HG03439 (cell line): ENCODE measurements around the gene CRB2.

Source experiments
- ATAC-seq: cut with Tn5 transposase; IDR thresholded peaks from one replicate; pipeline ENCODE4 v1.9.1; 2021; ENCODE audit warnings: mild to moderate bottlenecking, moderate library complexity; ENCODE audit not compliant: unreplicated experiment

Gene CRB2

GRCh38 chr9:123361731-123362510 lies 5.9 kb downstream of the CRB2 start:
- ATAC-seq, result no peak

GRCh38 chr9:123362856-123363255 lies 6.9 kb downstream of the CRB2 start:
- ATAC-seq, result no peak

DNA sequence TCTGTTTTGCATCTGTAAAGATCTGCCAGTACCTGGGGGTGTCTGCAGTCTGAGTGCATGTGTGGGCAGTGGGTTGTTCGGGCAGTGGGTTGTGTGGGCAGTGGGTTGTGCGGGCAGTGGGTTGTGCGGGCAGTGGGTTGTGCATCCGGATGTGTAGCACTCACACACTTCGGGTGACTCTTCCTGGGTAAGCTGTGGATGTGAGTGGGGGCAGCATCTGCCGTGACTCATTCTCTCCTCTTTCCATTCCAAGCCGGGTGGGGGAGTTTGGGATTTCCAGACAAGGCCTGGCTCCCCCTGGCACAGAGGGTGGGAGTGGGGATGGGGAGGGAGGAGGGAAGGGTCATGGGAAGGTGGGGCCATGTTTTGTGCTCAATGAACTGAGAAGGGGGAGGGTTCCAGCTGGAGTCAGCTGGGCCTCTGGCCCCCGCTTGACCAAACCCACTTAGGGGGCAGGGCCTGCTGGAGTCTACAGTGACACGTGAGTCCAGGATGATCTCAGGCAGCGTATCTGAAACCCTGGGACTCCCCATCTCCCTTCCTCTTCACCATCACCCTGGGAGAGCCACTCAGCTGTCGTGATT lies 8.3 kb downstream of the CRB2 start:
- ATAC-seq, result no peak

- ATAC-seq, result no peak
Observed at GRCh38 chr9:123365287-123365880, 9.4 kb downstream of the CRB2 start.

GRCh38 chr9:123365881-123366528 lies 10.0 kb downstream of the CRB2 start:
- no peak for ATAC-seq

- ATAC-seq, result no peak
Observed at GRCh38 chr9:123368023-123368422, 12.0 kb downstream of the CRB2 start.

DNA sequence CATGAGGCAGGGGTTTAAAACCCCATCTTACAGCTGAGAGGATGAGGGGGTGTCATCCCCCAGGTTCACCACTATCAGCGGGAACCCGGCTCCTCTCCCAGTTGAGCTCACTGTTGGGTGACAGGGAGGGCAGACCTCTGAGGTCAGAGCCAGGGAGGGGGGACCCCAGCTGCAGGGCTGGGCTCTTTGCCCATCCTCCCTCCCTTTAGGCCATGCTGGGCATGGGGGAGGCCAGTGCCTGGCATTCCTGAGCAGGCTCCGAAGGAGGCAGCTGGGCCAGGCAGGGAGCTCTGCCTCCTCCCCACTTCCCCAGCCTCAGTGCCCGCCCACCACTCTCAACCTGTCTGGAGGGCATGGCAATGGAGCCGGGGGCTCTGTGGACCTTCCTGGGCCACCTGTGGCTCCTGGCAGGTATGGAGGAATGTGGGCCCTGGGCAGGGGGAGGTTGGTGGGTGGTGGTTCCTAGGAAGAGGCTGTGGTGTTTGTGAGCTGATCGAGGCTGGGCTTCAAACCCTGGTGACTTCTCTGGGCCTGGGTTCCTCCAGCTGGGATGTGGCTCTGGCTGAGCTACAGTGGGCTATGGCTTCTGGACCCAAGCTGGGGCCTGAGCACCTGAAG lies 12.6 kb downstream of the CRB2 start:
- no peak for ATAC-seq

GRCh38 chr9:123369296-123369695 lies 13.3 kb downstream of the CRB2 start:
- ATAC-seq, result no peak

DNA sequence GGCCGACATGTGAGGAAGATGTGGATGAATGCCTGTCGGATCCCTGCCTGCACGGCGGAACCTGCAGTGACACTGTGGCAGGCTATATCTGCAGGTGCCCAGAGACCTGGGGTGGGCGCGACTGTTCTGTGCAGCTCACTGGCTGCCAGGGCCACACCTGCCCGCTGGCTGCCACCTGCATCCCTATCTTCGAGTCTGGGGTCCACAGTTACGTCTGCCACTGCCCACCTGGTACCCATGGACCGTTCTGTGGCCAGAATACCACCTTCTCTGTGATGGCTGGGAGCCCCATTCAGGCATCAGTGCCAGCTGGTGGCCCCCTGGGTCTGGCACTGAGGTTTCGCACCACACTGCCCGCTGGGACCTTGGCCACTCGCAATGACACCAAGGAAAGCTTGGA lies 14.1 kb downstream of the CRB2 start:
- ATAC-seq, result no peak

DNA sequence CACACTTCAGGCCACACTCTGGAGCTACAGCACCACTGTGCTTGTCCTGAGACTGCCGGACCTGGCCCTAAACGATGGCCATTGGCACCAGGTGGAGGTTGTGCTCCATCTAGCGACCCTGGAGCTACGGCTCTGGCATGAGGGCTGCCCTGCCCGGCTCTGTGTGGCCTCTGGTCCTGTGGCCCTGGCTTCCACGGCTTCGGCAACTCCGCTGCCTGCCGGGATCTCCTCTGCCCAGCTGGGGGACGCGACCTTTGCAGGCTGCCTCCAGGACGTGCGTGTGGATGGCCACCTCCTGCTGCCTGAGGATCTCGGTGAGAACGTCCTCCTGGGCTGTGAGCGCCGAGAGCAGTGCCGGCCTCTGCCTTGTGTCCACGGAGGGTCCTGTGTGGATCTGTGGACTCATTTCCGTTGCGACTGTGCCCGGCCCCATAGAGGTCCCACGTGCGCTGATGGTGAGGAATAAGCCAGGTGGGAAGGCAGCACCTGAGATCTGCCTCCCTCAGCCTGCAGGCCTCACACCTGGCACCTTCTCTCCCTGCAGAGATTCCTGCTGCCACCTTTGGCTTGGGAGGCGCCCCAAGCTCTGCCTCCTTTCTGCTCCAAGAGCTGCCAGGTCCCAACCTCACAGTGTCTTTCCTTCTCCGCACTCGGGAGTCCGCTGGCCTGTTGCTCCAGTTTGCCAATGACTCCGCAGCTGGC lies 14.7 kb downstream of the CRB2 start:
- ATAC-seq, result no peak

DNA sequence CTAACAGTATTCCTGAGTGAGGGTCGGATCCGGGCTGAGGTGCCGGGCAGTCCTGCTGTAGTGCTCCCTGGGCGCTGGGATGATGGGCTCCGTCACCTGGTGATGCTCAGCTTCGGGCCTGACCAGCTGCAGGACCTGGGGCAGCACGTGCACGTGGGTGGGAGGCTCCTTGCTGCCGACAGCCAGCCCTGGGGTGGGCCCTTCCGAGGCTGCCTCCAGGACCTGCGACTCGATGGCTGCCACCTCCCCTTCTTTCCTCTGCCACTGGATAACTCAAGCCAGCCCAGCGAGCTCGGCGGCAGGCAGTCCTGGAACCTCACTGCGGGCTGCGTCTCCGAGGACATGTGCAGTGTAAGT lies 15.2 kb downstream of the CRB2 start:
- ATAC-seq, result no peak

DNA sequence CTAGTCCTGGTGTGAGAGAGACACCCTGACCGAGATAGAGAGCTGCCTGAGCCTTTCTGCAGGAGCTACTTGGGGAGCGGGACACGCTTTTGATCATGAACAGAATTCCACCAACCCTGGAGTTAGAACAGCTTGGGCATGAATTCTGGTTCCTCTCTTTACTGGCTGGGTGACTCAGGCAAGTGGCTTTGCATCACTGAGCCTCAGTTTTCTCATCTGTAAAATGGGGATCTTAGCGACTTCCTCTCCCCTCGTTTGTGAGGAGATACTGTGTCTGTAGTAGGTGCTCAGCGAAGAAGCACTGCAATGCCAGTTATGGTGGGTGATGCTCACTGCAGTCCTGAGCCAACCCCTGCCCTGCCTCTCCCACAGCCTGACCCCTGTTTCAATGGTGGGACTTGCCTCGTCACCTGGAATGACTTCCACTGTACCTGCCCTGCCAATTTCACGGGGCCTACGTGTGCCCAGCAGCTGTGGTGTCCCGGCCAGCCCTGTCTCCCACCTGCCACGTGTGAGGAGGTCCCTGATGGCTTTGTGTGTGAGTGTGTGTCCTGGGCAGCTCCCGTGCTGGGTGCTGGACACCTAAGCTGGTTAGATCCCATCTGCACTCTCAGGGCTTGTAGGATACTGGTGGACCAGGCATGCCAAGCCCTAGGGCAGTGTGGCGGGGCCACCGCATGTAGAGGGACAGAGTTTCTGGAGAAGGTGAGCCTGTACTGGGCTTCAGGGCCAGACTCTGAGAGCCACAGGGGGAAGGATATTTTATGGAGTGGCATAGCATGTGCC lies 16.0 kb downstream of the CRB2 start:
- no peak for ATAC-seq

DNA sequence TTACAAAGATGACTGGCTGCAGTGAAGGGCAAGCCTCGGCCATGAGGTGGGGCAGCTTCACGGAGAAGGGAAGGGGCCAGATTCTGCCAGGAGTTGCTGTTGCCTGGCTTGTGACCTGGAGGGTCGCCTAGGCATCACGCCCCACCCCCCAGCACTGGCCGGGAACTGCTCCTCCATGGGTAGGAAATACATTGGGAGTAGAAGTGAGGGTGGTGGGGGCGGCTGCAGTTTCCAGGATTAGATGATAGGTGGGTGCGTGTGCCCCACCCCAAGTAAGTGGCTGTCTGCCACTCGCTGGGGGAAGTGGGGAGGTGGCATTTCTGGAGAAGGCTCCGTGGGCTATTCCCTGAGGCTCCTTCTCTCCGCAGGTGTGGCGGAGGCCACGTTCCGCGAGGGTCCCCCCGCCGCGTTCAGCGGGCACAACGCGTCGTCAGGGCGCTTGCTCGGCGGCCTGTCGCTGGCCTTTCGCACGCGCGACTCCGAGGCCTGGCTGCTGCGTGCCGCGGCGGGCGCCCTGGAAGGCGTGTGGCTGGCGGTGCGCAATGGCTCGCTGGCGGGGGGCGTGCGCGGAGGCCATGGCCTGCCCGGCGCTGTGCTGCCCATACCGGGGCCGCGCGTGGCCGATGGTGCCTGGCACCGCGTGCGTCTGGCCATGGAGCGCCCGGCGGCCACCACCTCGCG lies 16.9 kb downstream of the CRB2 start:
- no peak for ATAC-seq

DNA sequence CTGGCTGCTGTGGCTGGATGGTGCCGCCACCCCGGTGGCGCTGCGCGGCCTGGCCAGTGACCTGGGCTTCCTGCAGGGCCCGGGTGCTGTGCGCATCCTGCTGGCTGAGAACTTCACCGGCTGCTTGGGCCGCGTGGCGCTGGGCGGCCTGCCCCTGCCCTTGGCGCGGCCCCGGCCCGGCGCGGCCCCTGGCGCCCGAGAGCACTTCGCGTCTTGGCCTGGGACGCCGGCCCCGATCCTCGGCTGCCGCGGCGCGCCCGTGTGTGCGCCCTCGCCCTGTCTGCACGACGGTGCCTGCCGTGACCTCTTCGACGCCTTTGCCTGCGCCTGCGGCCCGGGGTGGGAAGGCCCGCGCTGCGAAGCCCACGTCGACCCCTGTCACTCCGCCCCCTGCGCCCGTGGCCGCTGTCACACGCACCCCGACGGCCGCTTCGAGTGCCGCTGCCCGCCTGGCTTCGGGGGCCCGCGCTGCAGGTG lies 17.5 kb downstream of the CRB2 start:
- no peak for ATAC-seq

GRCh38 chr9:123373946-123374345 lies 17.9 kb downstream of the CRB2 start:
- ATAC-seq, result no peak

- no peak for ATAC-seq
Observed at GRCh38 chr9:123375469-123376132, 19.6 kb downstream of the CRB2 start.

GRCh38 chr9:123376218-123377071 lies 20.4 kb downstream of the CRB2 start:
- no peak for ATAC-seq
